GM12878 (cell line): ENCODE results near the gene ME3. TPM values are rescaled to one million over a fixed set of nuclear protein-coding genes. Genes with fewer than 3 reads are reported as not detected.

Source experiments
- ATAC-seq: fragments of 200-7000 bp; cut with Tn5 transposase; 3 replicates; pipeline ENCODE4 v1.9.1; 2020; ENCODE audit warnings: mild to moderate bottlenecking, moderate library complexity
- BruUV-seq: library from RNA; stranded (reverse); fragments of 400-500 nt; replicated peaks from 2 replicates; lab custom pipeline; 2021; lab: Mats Ljungman, UMichigan
- CTCF ChIA-PET: fragments of 300-600 bp; sonication (Branson Sonifier 250); formaldehyde crosslinking; extraction: SDS; loops from one replicate; lab custom pipeline; 2021; ENCODE audit warnings: inconsistent platforms; lab: Yijun Ruan, JAX
- POLR2A ChIA-PET: fragments of 350-600 bp; formaldehyde crosslinking; extraction: SDS; loops from one replicate; lab custom pipeline; 2021; ENCODE audit warnings: inconsistent platforms; lab: Charles Lee
- RAD21 ChIA-PET: fragments of 300-600 bp; sonication (Branson Sonifier 250); formaldehyde crosslinking; loops from one replicate; lab custom pipeline; 2023; ENCODE audit warnings: antibody characterized with exemption; ENCODE audit not compliant: unreplicated experiment; lab: Charles Lee
- SMC1A ChIA-PET: fragments of 300-600 bp; sonication (Branson Sonifier 250); formaldehyde crosslinking; loops from one replicate; lab custom pipeline; 2023; ENCODE audit not compliant: unreplicated experiment, uncharacterized antibody; lab: Charles Lee
- DNase-seq: peaks from one replicate; pipeline ENCODE4 v3.0.0-alpha.2; 2011; ENCODE audit warnings: low read depth, low spot score
- FAIRE-seq: peaks from 3 replicates; lab custom pipeline; 2011; peaks lifted over from hg19 to GRCh38; lab: Jason Lieb, UNC
- H2AFZ ChIP-seq: 2 replicates; pipeline ENCODE4 v1.6.0; 2011; ENCODE audit warnings: low read depth, low read length, control low read depth; ENCODE audit not compliant: control insufficient read depth
- H3K27ac ChIP-seq: 2 replicates; pipeline ENCODE4 v1.5.1; 2011; ENCODE audit warnings: control low read depth; ENCODE audit not compliant: control insufficient read depth, insufficient read depth
- H3K27me3 ChIP-seq, 2 experiments: replicated peaks in 1 of 2; 2 replicates each; pipeline versions ENCODE4 v1.6.0 to v1.6.1; 2011; ENCODE audit warnings: low read length in 1 of 2; ENCODE audit not compliant: control insufficient read depth in 2 of 2, insufficient read depth in 2 of 2
- H3K36me3 ChIP-seq, 2 experiments: 2 replicates each; pipeline ENCODE4 v1.5.1; 2011; ENCODE audit warnings: low read length in 1 of 2; ENCODE audit not compliant: control insufficient read depth in 2 of 2, insufficient read depth in 2 of 2
- H3K4me1 ChIP-seq: 2 replicates; pipeline ENCODE4 v1.6.1; 2011; ENCODE audit warnings: mild to moderate bottlenecking, low read length, moderate library complexity, mixed read lengths; ENCODE audit not compliant: control insufficient read depth, insufficient read depth
- H3K4me2 ChIP-seq: 2 replicates; pipeline ENCODE4 v1.6.0; 2011; ENCODE audit warnings: control low read depth; ENCODE audit not compliant: control insufficient read depth, insufficient read depth
- H3K4me3 ChIP-seq: fragments of 200-600 bp; sonication (generic); 2 replicates; pipeline ENCODE4 v1.5.1; 2016
- H3K79me2 ChIP-seq: 2 replicates; pipeline ENCODE4 v1.6.0; 2011; ENCODE audit warnings: low read length; ENCODE audit not compliant: control insufficient read depth, insufficient read depth
- H3K9ac ChIP-seq: 2 replicates; pipeline ENCODE4 v1.8.0; 2011; ENCODE audit warnings: low read length, control low read depth, mixed read lengths; ENCODE audit not compliant: control insufficient read depth, insufficient read depth
- H3K9me3 ChIP-seq: replicated peaks from 3 replicates; pipeline ENCODE4 v1.5.1; 2011; ENCODE audit warnings: mild to moderate bottlenecking, low read length; ENCODE audit not compliant: control insufficient read depth, insufficient read depth
- H4K20me1 ChIP-seq: 2 replicates; pipeline ENCODE4 v1.6.0; 2011; ENCODE audit not compliant: control insufficient read depth, insufficient read depth
- BACH1 ChIP-seq: fragments of 450-650 bp; IDR thresholded peaks from 2 replicates; pipeline ENCODE4 v1.6.1; 2017; ENCODE audit warnings: mild to moderate bottlenecking, borderline replicate concordance
- CBX3 ChIP-seq: fragments of 200-600 bp; sonication (generic); IDR thresholded peaks from 2 replicates; pipeline ENCODE4 v1.6.1; 2016; ENCODE audit warnings: low read depth, borderline replicate concordance
- ESRRA ChIP-seq: IDR thresholded peaks from 2 replicates; pipeline ENCODE4 v1.6.1; 2012; ENCODE audit warnings: mild to moderate bottlenecking, low read length, improper control_type of control experiment
- HDAC6 ChIP-seq: fragments of 200-600 bp; sonication (generic); IDR thresholded peaks from one replicate; pipeline ENCODE4 v1.8.0; 2017; ENCODE audit warnings: antibody characterized with exemption; ENCODE audit not compliant: unreplicated experiment
- IRF3 ChIP-seq: fragments of 450-650 bp; IDR thresholded peaks from 2 replicates; pipeline ENCODE4 v1.6.1; 2014; ENCODE audit warnings: mild to moderate bottlenecking
- MAX ChIP-seq: IDR thresholded peaks from 2 replicates; pipeline ENCODE4 v1.6.1; 2012; ENCODE audit warnings: low read depth, low read length, improper control_type of control experiment
- SIX5 ChIP-seq: IDR thresholded peaks from 2 replicates; pipeline ENCODE4 v1.6.1; 2011; ENCODE audit warnings: mild to moderate bottlenecking, low read depth, low read length, moderate library complexity; ENCODE audit not compliant: severe bottlenecking
- SPI1 ChIP-seq: IDR thresholded peaks from 2 replicates; pipeline ENCODE4 v1.6.1; 2011; ENCODE audit warnings: low read depth, mild to moderate bottlenecking, low read length, moderate library complexity, borderline replicate concordance; ENCODE audit not compliant: insufficient read depth
- TARDBP ChIP-seq: IDR thresholded peaks from 2 replicates; pipeline ENCODE4 v1.6.1; 2016; ENCODE audit warnings: borderline replicate concordance
- ZSCAN29 ChIP-seq: fragments of 450-650 bp; IDR thresholded peaks from 2 replicates; pipeline ENCODE4 v1.6.1; 2017; ENCODE audit warnings: mild to moderate bottlenecking, moderate library complexity
- WGBS: methylation state at CpG from one replicate; pipeline ENCODE4 v1.1.6; 2016; ENCODE audit warnings: low lambda C conversion rate; ENCODE audit not compliant: insufficient replicate concordance, insufficient coverage; ENCODE audit errors: missing lambda C conversion rate; 5-methylcytosine and 5-hydroxymethylcytosine counted together
- in situ Hi-C: fragments of 300-500 bp; cut with MboI; formaldehyde crosslinking; loops from 9 replicates; pipeline ENCODE4 v1.14.3; 2018; ENCODE audit warnings: mixed read lengths
- intact Hi-C: fragments of 100-400 bp; cut with micrococcal nuclease; formaldehyde crosslinking; loops from one replicate; pipeline ENCODE4 v1.14.2; 2022; ENCODE audit not compliant: unreplicated experiment
- polyA plus RNA-seq, 11 experiments: library from polyadenylated mRNA; depleted of rRNA in 4 of 11; unstranded in 6 of 11; stranded (reverse) in 5 of 11; fragments of >200 nt; fragmentation: Nextera tagmentation in 4 of 11; fragmentation: Illumina TruSeq in 1 of 11; extraction: Ambion mirVana in 4 of 11; extraction: Trizol in 1 of 11; gene quantifications; 1 replicate in 1 of 11; 2 replicates in 10 of 11; pipeline versions ENCODE4 v1.2.1 to v1.2.3, GENCODE V29; 2011 to 2016; ENCODE audit warnings: inconsistent platforms in 2 of 11, missing spikeins in 2 of 11, low read depth in 1 of 11
- total RNA-seq, 4 experiments: library from RNA; depleted of rRNA in 3 of 4; stranded (reverse); fragments of >200 nt in 3 of 4; fragmentation: Illumina TruSeq in 1 of 4; extraction: Trizol in 1 of 4; gene quantifications; 2 replicates each; pipeline versions ENCODE4 v1.2.1 to v1.2.3, GENCODE V29; 2013 to 2021
- TF ChIP-seq, protein P1 (sequence below): IDR thresholded peaks from 2 replicates; pipeline ENCODE4 v1.6.1; 2011; ENCODE audit warnings: low read depth, mild to moderate bottlenecking, low read length, moderate library complexity, borderline replicate concordance; ENCODE audit errors: extremely low read depth
- TF ChIP-seq, protein P2 (sequence below): fragments of 450-650 bp; conservative IDR thresholded peaks from 2 replicates; pipeline ENCODE4 v1.6.1; 2017; ENCODE audit warnings: mild to moderate bottlenecking, moderate library complexity

ME3 gene
- total and polyA plus RNA-seq, 10 of the 15 experiments (the other 5 are each of a cell fraction or from before 2014, with no cell fraction given), result 0.06 to 0.40 (median 0.19) TPM; not detected in 2

GRCh38 chr11:86718999-86719398 is 46.6 kb upstream of the ME3 start (continued):
- no peak for TF ChIP-seq ESRRA

DNA sequence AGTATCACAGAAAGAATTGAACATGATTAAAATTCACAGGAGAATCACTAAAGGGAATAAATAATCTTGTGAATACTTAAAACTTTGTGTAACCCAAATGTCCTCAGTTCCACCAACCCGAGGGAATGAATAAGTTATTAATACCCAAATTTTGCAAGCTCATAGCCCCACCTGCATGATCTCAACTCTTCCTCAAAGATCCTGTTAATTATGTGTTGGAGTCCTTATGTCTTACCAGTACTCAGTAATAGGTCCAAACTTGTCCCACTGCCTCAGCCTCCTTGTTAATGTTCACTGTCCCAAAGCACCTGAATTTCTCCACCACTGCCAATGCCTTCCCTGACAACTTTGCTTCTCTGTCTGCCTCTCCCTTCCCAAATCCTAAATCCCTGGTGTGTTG is 46.1 kb upstream of the ME3 start:
- H3K36me3 ChIP-seq, result no peaks in the 10 kb centered on the region
- no peak overlapping the region for H3K4me3 ChIP-seq
- no TSS peak for BruUV-seq
- no peak overlapping the region for H3K4me2 ChIP-seq
- FAIRE-seq (no peak), ATAC-seq (no peak), DNase-seq (no peak)
- no peak for TF ChIP-seq CBX3
- H4K20me1 ChIP-seq, result no peaks in the 10 kb centered on the region
- H3K27me3 ChIP-seq, result no peaks in the 10 kb centered on the region
- ChIA-PET RAD21 (no interaction called here), CTCF (no interaction called here), POLR2A (no interaction called here), SMC1A (no interaction called here)
- H3K4me1 ChIP-seq, result no peaks in the 10 kb centered on the region
- intact Hi-C loops (no loop called here), in situ Hi-C loops (no loop called here)
- H3K9ac ChIP-seq, result no peak overlapping the region
- no peaks in the 10 kb centered on the region; the same call in 2 of the 3 replicates for H3K9me3 ChIP-seq
- WGBS, result 0% methylated on average over 1 of the region's 1 CpG
- no peak overlapping the region for H2AFZ ChIP-seq
- H3K27ac ChIP-seq, result no peak overlapping the region
- no peaks in the 10 kb centered on the region for H3K79me2 ChIP-seq

- 43% methylated on average over 3 of the region's 3 CpGs for WGBS
- SMC1A ChIA-PET, result no interaction called here
- Histone ChIP-seq H3K4me1 (no peaks in the 10 kb centered on the region), H3K27me3 (no peaks in the 10 kb centered on the region), H3K4me3 (no peak overlapping the region), H2AFZ (no peak overlapping the region), H3K36me3 (no peaks in the 10 kb centered on the region), H3K27ac (no peak overlapping the region), H3K9me3 (no peaks in the 10 kb centered on the region; the same call in 2 of the 3 replicates), H3K79me2 (no peaks in the 10 kb centered on the region), H3K9ac (no peak overlapping the region), H3K4me2 (no peak overlapping the region), H4K20me1 (no peaks in the 10 kb centered on the region)
- CTCF ChIA-PET, result no interaction called here
- no TSS peak for BruUV-seq
- POLR2A ChIA-PET, result no interaction called here
- DNase-seq (no peak), ATAC-seq (no peak), FAIRE-seq (no peak)
- RAD21 ChIA-PET, result no interaction called here
- in situ Hi-C loops (no loop called here), intact Hi-C loops (no loop called here)
- TF ChIP-seq TARDBP (no peak), SIX5 (no peak), ZSCAN29 (no peak), SPI1 (no peak), BACH1 (no peak), HDAC6 (no peak), IRF3 (no peak), MAX (no peak)
- TF ChIP-seq, protein P1, sequence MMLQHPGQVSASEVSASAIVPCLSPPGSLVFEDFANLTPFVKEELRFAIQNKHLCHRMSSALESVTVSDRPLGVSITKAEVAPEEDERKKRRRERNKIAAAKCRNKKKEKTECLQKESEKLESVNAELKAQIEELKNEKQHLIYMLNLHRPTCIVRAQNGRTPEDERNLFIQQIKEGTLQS, result no peak
- TF ChIP-seq, protein P2, sequence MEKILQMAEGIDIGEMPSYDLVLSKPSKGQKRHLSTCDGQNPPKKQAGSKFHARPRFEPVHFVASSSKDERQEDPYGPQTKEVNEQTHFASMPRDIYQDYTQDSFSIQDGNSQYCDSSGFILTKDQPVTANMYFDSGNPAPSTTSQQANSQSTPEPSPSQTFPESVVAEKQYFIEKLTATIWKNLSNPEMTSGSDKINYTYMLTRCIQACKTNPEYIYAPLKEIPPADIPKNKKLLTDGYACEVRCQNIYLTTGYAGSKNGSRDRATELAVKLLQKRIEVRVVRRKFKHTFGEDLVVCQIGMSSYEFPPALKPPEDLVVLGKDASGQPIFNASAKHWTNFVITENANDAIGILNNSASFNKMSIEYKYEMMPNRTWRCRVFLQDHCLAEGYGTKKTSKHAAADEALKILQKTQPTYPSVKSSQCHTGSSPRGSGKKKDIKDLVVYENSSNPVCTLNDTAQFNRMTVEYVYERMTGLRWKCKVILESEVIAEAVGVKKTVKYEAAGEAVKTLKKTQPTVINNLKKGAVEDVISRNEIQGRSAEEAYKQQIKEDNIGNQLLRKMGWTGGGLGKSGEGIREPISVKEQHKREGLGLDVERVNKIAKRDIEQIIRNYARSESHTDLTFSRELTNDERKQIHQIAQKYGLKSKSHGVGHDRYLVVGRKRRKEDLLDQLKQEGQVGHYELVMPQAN, result no peak
Measured at GRCh38 chr11:86717817-86718501, 45.5 kb upstream of the ME3 start.
